H1 (cell line): ENCODE data around the gene TAS2R1. TPM values are rescaled to one million over a fixed set of nuclear protein-coding genes. Genes with fewer than 3 reads are reported as not detected.

Source experiments
- CTCF ChIA-PET: fragments of 300-600 bp; sonication (Branson Sonifier 250); formaldehyde crosslinking; loops from one replicate; lab custom pipeline; 2021; ENCODE audit not compliant: partially characterized antibody; lab: Charles Lee
- POLR2A ChIA-PET: fragments of 300-600 bp; sonication (Branson Sonifier 250); formaldehyde crosslinking; loops from one replicate; lab custom pipeline; 2021; ENCODE audit warnings: inconsistent platforms; ENCODE audit not compliant: partially characterized antibody; lab: Charles Lee
- DNase-seq, 2 experiments: peaks; one replicate each; pipeline versions ENCODE4 v3.0.0 to v3.0.0-alpha.2; 2010 to 2022; ENCODE audit warnings: low spot score in 2 of 2, low read depth in 1 of 2, mixed read lengths in 1 of 2
- FAIRE-seq: peaks from 2 replicates; lab custom pipeline; 2011; peaks lifted over from hg19 to GRCh38; lab: Jason Lieb, UNC
- H2AFZ ChIP-seq: 2 replicates; pipeline ENCODE4 v1.8.1; 2012; ENCODE audit warnings: low read length, inconsistent platforms
- H2AK5ac ChIP-seq: 2 replicates; pipeline ENCODE4 v1.6.1; 2013; ENCODE audit warnings: low read depth, low read length
- H2BK120ac ChIP-seq: replicated peaks from 2 replicates; pipeline ENCODE3; 2013; ENCODE audit warnings: low read depth, low read length, inconsistent platforms
- H2BK12ac ChIP-seq: 2 replicates; pipeline ENCODE4 v1.6.1; 2013; ENCODE audit warnings: low read depth, low read length
- H2BK15ac ChIP-seq: 2 replicates; pipeline ENCODE4 v1.6.1; 2013; ENCODE audit warnings: low read length
- H2BK20ac ChIP-seq: 2 replicates; pipeline ENCODE4 v1.6.1; 2013; ENCODE audit warnings: low read length
- H2BK5ac ChIP-seq: 2 replicates; pipeline ENCODE4 v1.6.1; 2013; ENCODE audit warnings: low read depth, low read length
- H3K14ac ChIP-seq: 2 replicates; pipeline ENCODE4 v1.6.1; 2013; ENCODE audit warnings: inconsistent platforms; ENCODE audit not compliant: insufficient read length
- H3K18ac ChIP-seq: 2 replicates; pipeline ENCODE4 v1.6.1; 2013; ENCODE audit warnings: low read length; ENCODE audit errors: extremely low read depth
- H3K23ac ChIP-seq: 2 replicates; pipeline ENCODE4 v1.6.1; 2013; ENCODE audit warnings: inconsistent platforms; ENCODE audit not compliant: insufficient read length
- H3K23me2 ChIP-seq: 2 replicates; pipeline ENCODE4 v1.6.1; 2013; ENCODE audit warnings: low read depth, low read length
- H3K27ac ChIP-seq: 2 replicates; pipeline ENCODE4 v1.6.1; 2011; ENCODE audit warnings: low read depth, low read length, inconsistent platforms
- H3K27me3 ChIP-seq, 4 experiments: replicated peaks in 1 of 4; 1 replicate in 1 of 4; 2 replicates in 3 of 4; pipeline versions ENCODE4 v1.6.1 to v1.8.1; 2011 to 2013; ENCODE audit warnings: low read length in 3 of 4, mild to moderate bottlenecking in 3 of 4, inconsistent platforms in 2 of 4, mixed read lengths in 2 of 4, moderate library complexity in 1 of 4; ENCODE audit not compliant: control insufficient read depth in 3 of 4, insufficient read depth in 3 of 4; ENCODE audit errors: extremely low read depth in 1 of 4
- H3K36me3 ChIP-seq, 4 experiments: 2 replicates each; pipeline versions ENCODE4 v1.6.1 to v1.8.1; 2011 to 2013; ENCODE audit warnings: mild to moderate bottlenecking in 4 of 4, low read length in 3 of 4, moderate library complexity in 2 of 4, control low read depth in 1 of 4, inconsistent platforms in 1 of 4; ENCODE audit not compliant: insufficient read depth in 4 of 4, control insufficient read depth in 2 of 4
- H3K4ac ChIP-seq: replicated peaks from 2 replicates; pipeline ENCODE3; 2013; ENCODE audit warnings: low read length, low read depth, mixed read lengths, inconsistent platforms; ENCODE audit not compliant: insufficient read length
- H3K4me1 ChIP-seq, 4 experiments: replicated peaks in 1 of 4; 1 replicate in 1 of 4; 2 replicates in 3 of 4; pipeline versions ENCODE4 v1.6.1 to v1.8.1; 2011 to 2013; ENCODE audit warnings: low read length in 3 of 4, inconsistent platforms in 2 of 4, mixed read lengths in 1 of 4; ENCODE audit not compliant: insufficient read depth in 4 of 4, control insufficient read depth in 3 of 4
- H3K4me2 ChIP-seq, 2 experiments: 2 replicates each; pipeline versions ENCODE4 v1.6.1 to v1.8.1; 2011 to 2013; ENCODE audit warnings: low read depth in 2 of 2, low read length in 2 of 2, control low read depth in 1 of 2, inconsistent platforms in 1 of 2, mild to moderate bottlenecking in 1 of 2; ENCODE audit not compliant: insufficient read depth in 1 of 2
- H3K4me3 ChIP-seq, 4 experiments: fragments of 200-600, 300-600 bp in 1 of 4; sonication (generic), shearing (Covaris generic), sonication (Bioruptor Twin) in 1 of 4; 2 replicates each; pipeline versions ENCODE4 v1.5.1 to v1.8.1; 2011 to 2016; ENCODE audit warnings: low read length in 4 of 4, low read depth in 3 of 4, control low read depth in 2 of 4, inconsistent platforms in 2 of 4, mild to moderate bottlenecking in 2 of 4, mixed read lengths in 1 of 4, moderate library complexity in 1 of 4; ENCODE audit not compliant: insufficient read depth in 2 of 4; ENCODE audit errors: extremely low read depth in 1 of 4
- H3K56ac ChIP-seq: replicated peaks from 2 replicates; pipeline ENCODE3; 2013; ENCODE audit warnings: low read depth, mild to moderate bottlenecking, mixed read lengths, low read length, inconsistent platforms; ENCODE audit not compliant: insufficient read length
- H3K79me1 ChIP-seq: 2 replicates; pipeline ENCODE4 v1.6.1; 2013; ENCODE audit warnings: low read depth, low read length, control low read depth
- H3K79me2 ChIP-seq, 2 experiments: 2 replicates each; pipeline versions ENCODE4 v1.6.1 to v1.8.1; 2012 to 2013; ENCODE audit warnings: low read length in 2 of 2, mild to moderate bottlenecking in 2 of 2, inconsistent platforms in 1 of 2; ENCODE audit not compliant: insufficient read depth in 2 of 2, control insufficient read depth in 1 of 2
- H3K9ac ChIP-seq, 4 experiments: replicated peaks in 1 of 4; 1 replicate in 1 of 4; 2 replicates in 3 of 4; pipeline versions ENCODE4 v1.6.1 to v1.8.1; 2011 to 2013; ENCODE audit warnings: low read depth in 3 of 4, low read length in 3 of 4, control low read depth in 2 of 4, mild to moderate bottlenecking in 2 of 4, moderate library complexity in 2 of 4, inconsistent platforms in 1 of 4; ENCODE audit errors: extremely low read depth in 1 of 4
- H3K9me3 ChIP-seq, 2 experiments: 2 replicates each; pipeline versions ENCODE4 v1.6.1 to v1.8.1; 2012 to 2013; ENCODE audit warnings: mild to moderate bottlenecking in 2 of 2, moderate library complexity in 2 of 2, control low read depth in 1 of 2, inconsistent platforms in 1 of 2, low read depth in 1 of 2, low read length in 1 of 2, mixed read lengths in 1 of 2; ENCODE audit not compliant: insufficient read depth in 2 of 2
- H4K20me1 ChIP-seq, 2 experiments: replicated peaks in 1 of 2; 2 replicates each; pipeline versions ENCODE3 to v1.8.1; 2011 to 2013; ENCODE audit warnings: inconsistent platforms in 2 of 2, low read length in 2 of 2, mild to moderate bottlenecking in 1 of 2; ENCODE audit not compliant: insufficient read depth in 2 of 2, control insufficient read depth in 1 of 2
- H4K5ac ChIP-seq: 2 replicates; pipeline ENCODE4 v1.6.1; 2013; ENCODE audit warnings: low read length, low read depth, mixed read lengths, inconsistent platforms; ENCODE audit not compliant: insufficient read length
- H4K8ac ChIP-seq: 2 replicates; pipeline ENCODE4 v1.8.0; 2013; ENCODE audit warnings: mild to moderate bottlenecking, moderate library complexity, low read length, inconsistent platforms; ENCODE audit not compliant: insufficient read depth; ENCODE audit errors: extremely low read depth
- H4K91ac ChIP-seq: replicated peaks from 2 replicates; pipeline ENCODE3; 2013; ENCODE audit warnings: low read length, mixed read lengths, inconsistent platforms; ENCODE audit not compliant: insufficient read length
- BCL11A ChIP-seq, 2 experiments: IDR thresholded peaks; one replicate each; pipeline ENCODE4 v1.6.1; 2011; ENCODE audit warnings: low read depth in 2 of 2, low read length in 2 of 2, mild to moderate bottlenecking in 2 of 2
- CTBP2 ChIP-seq: IDR thresholded peaks from 2 replicates; pipeline ENCODE4 v1.7.0; 2011; ENCODE audit warnings: borderline replicate concordance, mild to moderate bottlenecking, moderate library complexity, mixed read lengths, low read length; ENCODE audit not compliant: insufficient read depth, insufficient read length
- EGR1 ChIP-seq: IDR thresholded peaks from 2 replicates; pipeline ENCODE4 v1.6.1; 2011; ENCODE audit warnings: low read depth, low read length, borderline replicate concordance
- MAFK ChIP-seq: IDR thresholded peaks from 2 replicates; pipeline ENCODE4 v1.6.1; 2012; ENCODE audit warnings: low read depth, mild to moderate bottlenecking, improper control_type of control experiment, low read length
- WGBS, 2 experiments: shearing (Covaris generic) in 1 of 2; methylation state at CpG; one replicate each; pipeline versions ENCODE4 v1.1.6 to v1.1.7; 2013 to 2015; ENCODE audit warnings: low lambda C conversion rate in 2 of 2, mixed read lengths in 2 of 2, inconsistent platforms in 1 of 2, low coverage in 1 of 2, missing lambda C conversion rate in 1 of 2; ENCODE audit not compliant: insufficient replicate concordance in 2 of 2, insufficient coverage in 1 of 2, insufficient read length in 1 of 2; ENCODE audit errors: extremely low coverage in 1 of 2, missing lambda C conversion rate in 1 of 2; 5-methylcytosine and 5-hydroxymethylcytosine counted together
- polyA plus RNA-seq, 7 experiments: library from polyadenylated mRNA; depleted of rRNA in 3 of 7; stranded (reverse) in 5 of 7; unstranded in 2 of 7; fragments of >200 nt in 5 of 7; fragments of 200-250 nt in 2 of 7; gene quantifications; 1 replicate in 5 of 7; 2 replicates in 1 of 7; 4 replicates in 1 of 7; pipeline versions ENCODE4 v1.2.1 to v1.2.3, GENCODE V29; 2011 to 2013; ENCODE audit warnings: missing spikeins in 2 of 7, mixed read lengths in 2 of 7
- total RNA-seq: library from RNA; stranded (reverse); fragmentation: NEBNext Ultra II Directional; extraction: Animal tissue kit (Norgen Biotek cat#: 25700); gene quantifications from 2 replicates; pipeline ENCODE4 v1.2.1, GENCODE V29; 2021

Gene TAS2R1
- total and polyA plus RNA-seq, 2 of the 8 experiments (the other 6 are each of a cell fraction or from before 2014, with no cell fraction given): not detected

GRCh38 chr5:9653811-9654210 is 23.7 kb upstream of the TAS2R1 start:
- H3K9me3 ChIP-seq: no peaks in the 10 kb centered on the region
- no peak overlapping the region for H3K23ac ChIP-seq
- H4K5ac ChIP-seq: no peak overlapping the region
- no peaks in the 10 kb centered on the region for H3K79me1 ChIP-seq
- H3K27ac ChIP-seq: no peak overlapping the region
- H3K4me1 ChIP-seq: no peaks in the 10 kb centered on the region
- no peak overlapping the region for H3K14ac ChIP-seq
- no peaks in the 10 kb centered on the region for H3K27me3 ChIP-seq
- H3K9ac ChIP-seq: no peak overlapping the region
- no peak overlapping the region for H2BK120ac ChIP-seq
- no peak overlapping the region for H2BK5ac ChIP-seq
- H2BK12ac ChIP-seq: no peak overlapping the region
- H3K18ac ChIP-seq: no peak overlapping the region
- no peaks in the 10 kb centered on the region for H3K23me2 ChIP-seq
- no peak overlapping the region for H4K8ac ChIP-seq
- DNase-seq (no peak), FAIRE-seq (no peak)
- no peaks in the 10 kb centered on the region for H3K79me2 ChIP-seq
- H3K36me3 ChIP-seq: no peaks in the 10 kb centered on the region
- no peak overlapping the region for H3K4me3 ChIP-seq
- H2BK15ac ChIP-seq: no peak overlapping the region
- H3K56ac ChIP-seq: no peak overlapping the region
- H2BK20ac ChIP-seq: no peak overlapping the region
- H3K4me2 ChIP-seq: no peak overlapping the region
- 91% methylated on average over 2 of the region's 2 CpGs; no CpG with 5 or more reads in 1 of the 2 experiments for WGBS, 2 experiments
- H2AK5ac ChIP-seq: no peak overlapping the region
- CTCF ChIA-PET: interaction anchor here (0.6 to 2.3 kb wide), 5 partner anchors 10 to 1608 kb away, joined by 3 to 6 read pairs (median 3); no protein-coding TSS in a partner anchor
- H2AFZ ChIP-seq: no peak overlapping the region
- TF ChIP-seq BCL11A (IDR thresholded peaks at IDR 0.05; ENCODE audit: low read depth in 2 of 2, low read length in 2 of 2) (no peak), CTBP2 (no peak), MAFK (no peak), EGR1 (no peak)
- no peaks in the 10 kb centered on the region for H4K20me1 ChIP-seq
- no peak overlapping the region for H4K91ac ChIP-seq
- POLR2A ChIA-PET: no interaction called here
- H3K4ac ChIP-seq: no peak overlapping the region
